HL-60 (cell line): ENCODE measurements around the gene NMRK1.

Experiments
- CTCF ChIP-seq: IDR thresholded peaks from one replicate; pipeline ENCODE4 v1.5.1; 2011; ENCODE audit warnings: low read length, control low read depth, inconsistent platforms; ENCODE audit not compliant: insufficient read depth
- POLR2AphosphoS5 ChIP-seq: IDR thresholded peaks from 2 replicates; pipeline ENCODE4 v1.6.1; 2012; ENCODE audit warnings: low read depth

DNA sequence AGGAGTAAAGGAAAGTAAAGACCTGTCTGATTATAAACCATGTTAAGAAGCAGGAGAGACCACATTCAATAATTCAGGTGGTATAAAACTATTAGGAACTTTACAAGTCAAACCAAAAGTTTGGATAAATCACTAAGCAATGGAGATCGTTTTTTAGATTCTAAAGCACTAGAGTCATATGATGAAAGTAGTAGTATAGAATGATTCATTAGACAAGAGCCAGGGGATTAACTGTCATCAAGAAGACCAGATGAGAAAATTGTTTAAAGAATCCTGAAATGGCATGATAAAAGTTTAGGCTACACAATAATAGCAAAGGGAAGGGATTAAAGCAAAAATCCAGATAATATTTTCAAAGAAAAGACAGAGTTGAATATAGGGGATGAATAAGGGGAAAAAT lies 46.9 kb downstream of the NMRK1 start:
- TF ChIP-seq CTCF (no peak), POLR2AphosphoS5 (no peak)
